HG03159 (cell line): Measurements from ENCODE around the gene PDGFA.
"Not testable (repeated sequence)": the region's sequence is repeated elsewhere in the genome, so short reads cannot be mapped to it uniquely, and the experiment has no call there.

ENCODE experiments used
- ATAC-seq: cut with Tn5 transposase; IDR thresholded peaks from one replicate; pipeline ENCODE4 v1.9.1; 2021; ENCODE audit warnings: mild to moderate bottlenecking, moderate library complexity; ENCODE audit not compliant: unreplicated experiment

Gene PDGFA

DNA sequence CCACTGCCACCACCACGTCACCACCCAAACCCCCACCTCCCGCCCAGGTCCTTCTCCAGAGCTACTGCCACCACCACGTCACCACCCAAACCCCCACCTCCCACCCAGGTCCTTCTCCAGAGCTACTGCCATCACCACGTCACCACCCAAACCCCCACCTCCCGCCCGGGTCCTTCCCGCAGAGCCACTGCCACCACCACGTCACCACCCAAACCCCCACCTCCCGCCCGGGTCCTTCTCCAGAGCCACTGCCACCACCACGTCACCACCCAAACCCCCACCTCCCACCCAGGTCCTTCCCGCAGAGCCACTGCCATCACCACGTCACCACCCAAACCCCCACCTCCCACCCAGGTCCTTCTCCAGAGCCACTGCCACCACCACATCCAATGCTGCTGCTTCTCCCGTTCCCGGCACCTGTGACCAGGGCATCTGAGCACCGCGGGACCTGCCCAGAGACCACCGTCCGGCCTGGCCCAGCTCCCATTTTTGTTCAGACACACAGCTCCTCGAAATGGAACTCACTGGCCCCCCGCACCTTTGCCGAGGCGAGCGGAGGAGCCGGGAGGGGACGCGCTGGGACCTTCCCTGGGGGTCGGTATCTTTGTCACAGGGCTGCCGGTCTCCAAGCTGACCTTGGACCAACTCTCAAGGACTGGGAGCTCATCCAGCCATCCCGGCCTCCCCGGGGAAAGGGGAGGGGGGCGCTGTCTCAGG lies 32.7 kb upstream of the PDGFA start:
- not testable (repeated sequence) for ATAC-seq

DNA sequence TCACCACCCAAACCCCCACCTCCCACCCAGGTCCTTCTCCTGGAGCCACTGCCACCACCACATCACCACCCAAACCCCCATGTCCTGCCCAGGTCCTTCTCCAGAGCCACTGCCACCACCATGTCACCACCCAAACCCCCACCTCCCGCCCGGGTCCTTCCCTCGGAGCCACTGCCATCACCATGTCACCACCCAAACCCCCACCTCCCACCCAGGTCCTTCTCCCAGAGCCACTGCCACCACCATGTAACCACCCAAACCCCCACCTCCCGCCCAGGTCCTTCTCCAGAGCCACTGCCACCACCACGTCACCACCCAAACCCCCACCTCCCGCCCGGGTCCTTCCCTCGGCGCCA lies 31.9 kb upstream of the PDGFA start:
- not testable (repeated sequence) for ATAC-seq

DNA sequence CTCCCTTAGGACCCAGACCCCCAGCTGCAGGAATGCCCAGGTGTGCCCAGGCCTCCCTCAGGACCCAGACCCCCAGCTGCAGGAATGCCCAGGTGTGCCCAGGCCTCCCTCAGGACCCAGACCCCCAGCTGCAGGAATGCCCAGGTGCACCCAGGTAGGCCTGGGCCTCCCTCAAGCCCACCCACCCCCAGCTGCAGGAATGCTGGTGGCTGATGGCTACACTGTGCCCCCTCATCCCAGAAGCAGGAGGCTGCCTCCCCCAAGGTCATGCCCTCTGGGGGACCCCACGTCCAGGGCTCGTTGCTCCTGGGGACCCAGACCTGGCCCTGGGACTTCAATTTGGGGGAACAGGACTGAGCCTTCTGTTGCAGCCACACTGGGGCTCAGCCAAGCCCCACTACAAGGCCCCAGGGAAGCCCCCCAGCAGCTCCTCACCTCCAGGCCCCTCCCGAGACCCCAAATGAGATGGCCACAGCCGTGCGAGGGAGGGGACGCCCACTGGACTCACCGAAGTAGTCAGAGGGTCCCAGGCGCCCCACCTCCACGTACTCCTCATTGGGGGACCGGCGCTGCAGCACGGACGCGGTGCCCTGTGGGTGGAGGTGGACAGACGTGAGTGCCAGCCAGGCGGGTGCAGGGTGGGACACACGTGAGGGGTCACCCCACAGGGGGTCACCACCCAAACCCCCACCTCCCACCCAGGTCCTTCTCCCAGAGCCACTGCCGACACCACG lies 31.4 kb upstream of the PDGFA start:
- no peak for ATAC-seq

DNA sequence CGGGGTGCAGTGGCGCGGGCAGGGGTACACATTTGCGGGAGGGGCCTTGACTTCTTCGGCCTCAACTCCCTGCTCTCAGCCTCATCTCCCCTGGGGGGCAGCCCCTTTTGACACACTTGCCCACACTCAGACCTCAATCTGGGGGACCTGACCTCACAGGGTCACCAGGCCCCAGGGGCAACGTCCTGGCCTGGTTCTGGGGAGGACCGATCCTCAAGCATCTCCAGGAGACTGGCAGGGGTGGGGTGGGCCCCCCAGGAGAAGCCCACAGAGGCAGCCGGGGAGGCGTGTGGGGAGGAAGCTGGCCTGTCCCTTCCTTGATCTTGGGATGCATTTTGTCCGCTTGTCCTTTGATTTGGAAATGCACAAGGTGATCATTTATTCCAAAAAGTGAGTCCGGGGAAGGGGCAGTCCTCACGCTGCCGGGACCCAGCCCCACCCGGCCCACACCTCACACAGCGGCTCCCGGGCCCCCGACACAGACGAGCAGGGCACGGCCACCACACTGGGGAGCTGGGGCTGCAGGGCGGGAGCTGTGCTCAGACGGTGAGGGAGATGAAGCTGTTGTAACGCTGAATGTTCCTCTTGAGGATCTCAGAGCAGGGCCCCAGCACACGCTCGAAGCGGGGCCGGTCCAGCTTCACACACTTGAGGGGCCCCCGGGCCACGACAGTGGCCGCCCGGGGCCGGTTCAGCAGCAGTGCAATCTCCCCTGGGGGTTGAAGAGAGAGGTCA lies 30.4 kb upstream of the PDGFA start:
- no peak for ATAC-seq

DNA sequence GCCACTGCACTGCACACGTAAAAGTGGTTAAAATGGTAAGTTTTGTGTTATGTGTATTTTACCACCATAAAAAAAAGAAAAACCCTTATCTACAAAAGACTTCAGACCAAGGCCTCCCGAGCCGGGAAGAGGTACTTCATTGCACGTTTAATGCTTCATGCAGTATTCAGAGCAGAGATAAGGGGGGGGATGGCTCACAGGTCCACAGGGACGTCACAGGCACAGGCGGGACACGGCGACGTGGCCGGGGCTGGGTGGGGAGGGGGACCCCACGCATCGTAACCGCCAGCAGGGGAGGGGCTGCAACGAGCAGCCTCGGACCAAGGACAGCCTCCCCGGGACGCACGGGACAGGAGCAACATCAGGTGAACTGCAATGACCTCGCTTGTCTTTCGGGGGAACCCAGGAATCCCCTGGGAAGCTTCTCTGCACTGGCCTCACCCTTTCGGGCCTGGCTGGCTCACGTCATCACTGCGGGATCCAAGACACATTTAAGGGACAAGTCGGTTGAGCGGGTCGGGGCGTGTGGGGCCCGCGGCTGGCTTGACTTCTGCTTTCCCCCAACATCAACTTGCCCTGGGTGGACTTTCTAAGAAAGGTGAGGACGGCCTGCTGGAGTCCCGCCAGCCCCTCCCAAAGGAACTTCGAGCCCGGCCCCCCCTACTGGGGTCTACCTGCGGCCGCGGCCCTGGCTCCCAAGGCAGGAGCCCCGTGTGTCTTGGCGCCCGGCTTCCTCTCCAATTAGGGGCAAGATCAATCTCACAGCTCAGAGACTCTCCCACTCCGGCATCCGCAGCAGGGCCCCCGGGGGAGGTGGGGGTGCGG lies 29.6 kb upstream of the PDGFA start:
- no peak for ATAC-seq

DNA sequence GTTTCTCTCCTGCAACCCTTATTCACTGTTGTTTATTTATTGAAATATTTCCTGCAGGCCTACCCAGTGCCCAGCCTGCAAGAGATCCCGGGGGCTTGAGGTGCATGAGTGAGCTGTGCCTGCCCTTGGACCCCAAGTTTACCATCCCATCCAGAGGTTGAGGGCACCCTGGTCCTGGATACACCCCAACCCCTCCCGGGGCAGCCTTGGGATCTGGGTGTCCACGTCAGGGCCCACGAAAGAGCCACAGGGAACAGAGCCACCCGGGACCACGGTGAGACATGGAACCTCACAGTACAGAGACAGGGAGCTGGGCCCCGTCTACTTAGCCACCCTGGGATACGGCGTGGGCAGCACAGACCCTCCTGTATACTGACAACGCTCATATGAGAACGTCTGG lies 28.8 kb upstream of the PDGFA start:
- no peak for ATAC-seq

DNA sequence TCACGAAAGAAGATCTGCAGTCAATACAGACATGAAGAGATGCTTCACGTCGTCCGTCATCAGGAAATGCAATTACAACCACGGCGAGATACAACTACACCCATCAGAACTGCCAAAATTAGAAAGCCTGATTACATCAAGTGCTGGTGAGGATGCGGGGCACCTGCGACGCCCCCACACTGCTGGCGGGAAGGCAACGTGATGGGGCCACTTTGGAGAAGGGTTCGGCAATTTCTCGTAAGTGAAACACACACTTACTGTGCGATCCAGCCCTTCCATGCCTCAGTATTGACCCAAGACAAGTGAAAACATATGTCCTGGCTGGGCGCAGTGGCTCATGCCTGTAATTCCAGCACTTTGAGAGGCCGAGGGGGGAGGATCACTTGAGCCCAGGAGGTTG lies 25.8 kb upstream of the PDGFA start:
- ATAC-seq = no peak

DNA sequence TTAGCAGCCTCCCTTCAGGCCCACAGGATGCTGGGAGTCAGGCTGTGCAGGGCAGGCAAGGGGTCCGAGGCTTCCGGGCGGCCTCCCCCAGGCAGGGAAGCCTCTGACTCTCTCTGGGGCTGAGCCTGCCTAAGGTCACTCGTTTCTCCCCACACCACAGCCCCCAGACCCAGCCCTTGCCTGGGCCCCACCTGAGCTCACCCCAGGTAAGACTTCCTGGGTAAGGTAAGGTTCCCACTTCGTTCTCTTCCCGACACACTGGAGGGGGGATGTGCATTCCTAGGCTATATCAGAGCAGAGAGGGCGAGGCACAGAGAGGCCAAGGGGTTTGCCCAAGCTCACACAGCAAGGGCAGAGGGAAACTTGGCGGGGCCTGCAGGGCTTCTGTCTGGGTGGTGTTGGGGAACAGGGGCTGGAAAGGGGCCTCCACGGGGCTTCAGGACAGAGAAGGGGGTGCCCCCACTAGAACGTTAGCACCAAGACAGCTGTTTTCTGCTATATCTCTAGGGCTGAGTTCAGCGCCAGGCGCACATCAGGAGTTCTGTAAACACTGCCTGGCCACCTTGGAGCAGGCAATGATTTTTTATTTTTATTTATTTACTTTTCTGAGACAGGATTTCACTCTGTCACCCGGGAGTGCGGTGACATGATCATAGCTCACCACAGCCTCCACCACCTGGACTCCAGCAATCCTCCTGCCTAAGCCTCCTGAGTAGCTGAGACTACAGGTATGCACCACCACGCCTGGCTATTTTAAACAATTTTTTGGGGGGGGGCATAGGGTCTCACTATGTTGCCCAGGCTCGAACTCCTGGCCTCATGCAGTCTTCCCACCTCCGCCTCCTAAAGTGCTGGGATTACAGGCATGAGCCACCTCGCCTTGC lies 24.9 kb upstream of the PDGFA start:
- no peak for ATAC-seq

DNA sequence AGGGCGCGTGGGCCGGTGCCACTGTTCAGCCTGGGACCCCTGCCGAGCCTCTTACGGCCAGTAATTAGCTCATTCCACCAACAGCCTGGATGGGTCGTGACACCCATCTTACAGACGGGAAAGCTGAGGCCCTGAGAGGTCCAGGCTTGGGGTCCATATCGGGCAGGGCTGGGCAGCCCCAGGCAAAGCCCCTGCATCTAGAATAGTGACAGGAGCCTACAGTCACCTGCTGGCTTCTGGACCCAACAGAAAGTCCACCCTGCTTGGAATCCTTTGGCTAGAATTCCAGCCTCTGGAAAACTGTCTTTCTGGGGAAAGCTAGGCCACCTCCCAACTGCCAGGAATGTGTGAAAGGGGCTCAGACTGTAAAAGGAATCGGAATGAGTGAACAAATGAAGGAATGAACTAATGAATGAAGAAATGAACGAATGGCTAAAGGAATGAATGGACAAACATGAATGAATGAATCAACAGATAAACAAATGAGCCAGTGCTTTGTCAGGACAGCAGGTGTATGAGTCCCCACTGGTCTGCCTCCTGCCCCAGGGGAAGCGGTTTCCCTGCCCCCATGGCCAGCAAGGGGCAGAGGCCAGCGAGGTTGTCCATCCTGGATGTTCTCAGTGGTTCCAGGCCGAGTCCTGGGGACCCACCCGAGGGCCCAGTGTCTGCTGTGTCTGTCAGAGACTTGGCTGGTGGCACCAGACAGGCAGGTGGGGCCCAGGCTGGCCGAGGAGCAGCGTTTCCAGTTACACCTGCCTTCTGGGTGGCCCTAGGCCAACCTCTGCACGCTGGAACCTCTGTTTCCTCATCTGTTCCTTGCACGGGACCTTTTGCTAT lies 24.1 kb upstream of the PDGFA start:
- ATAC-seq = no peak

DNA sequence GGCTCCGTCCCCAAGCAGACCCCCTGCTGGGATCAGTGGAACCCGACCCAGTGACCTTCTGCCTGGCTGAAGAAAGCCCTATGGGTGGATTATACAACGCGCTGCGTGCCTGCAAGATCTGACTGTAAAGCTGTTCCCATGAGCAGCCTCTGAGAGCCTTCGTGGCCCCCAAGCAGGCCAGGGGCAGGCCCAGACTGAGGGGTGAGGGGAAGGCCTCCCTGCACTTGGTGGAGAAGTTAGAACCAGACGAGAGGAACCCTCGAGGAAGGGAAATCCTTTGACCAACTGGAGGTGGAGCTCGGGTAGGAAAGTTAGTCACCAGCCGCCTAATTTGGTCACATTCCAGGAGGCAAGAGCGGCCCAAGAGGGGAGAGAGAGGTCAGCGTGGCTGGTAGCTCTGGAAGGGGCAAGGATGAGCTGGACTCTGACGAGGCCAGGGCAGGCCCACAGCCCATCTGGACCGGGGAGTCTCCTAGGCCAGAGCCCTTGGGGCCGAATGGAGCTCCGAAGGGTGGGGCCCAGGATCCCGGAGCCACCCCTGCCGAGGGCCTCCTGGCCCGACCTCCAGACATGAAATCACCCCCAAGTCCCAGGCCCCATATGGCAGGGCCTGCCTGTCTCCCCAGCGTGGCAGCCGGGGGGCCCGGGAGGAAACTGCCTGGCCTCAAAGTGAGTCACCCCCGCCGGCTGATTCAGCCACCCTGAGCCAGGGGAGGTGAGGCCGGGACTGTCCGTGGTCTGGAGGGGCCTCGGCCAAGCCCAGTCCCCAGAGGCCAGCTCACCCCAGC lies 23.3 kb upstream of the PDGFA start:
- ATAC-seq = no peak

DNA sequence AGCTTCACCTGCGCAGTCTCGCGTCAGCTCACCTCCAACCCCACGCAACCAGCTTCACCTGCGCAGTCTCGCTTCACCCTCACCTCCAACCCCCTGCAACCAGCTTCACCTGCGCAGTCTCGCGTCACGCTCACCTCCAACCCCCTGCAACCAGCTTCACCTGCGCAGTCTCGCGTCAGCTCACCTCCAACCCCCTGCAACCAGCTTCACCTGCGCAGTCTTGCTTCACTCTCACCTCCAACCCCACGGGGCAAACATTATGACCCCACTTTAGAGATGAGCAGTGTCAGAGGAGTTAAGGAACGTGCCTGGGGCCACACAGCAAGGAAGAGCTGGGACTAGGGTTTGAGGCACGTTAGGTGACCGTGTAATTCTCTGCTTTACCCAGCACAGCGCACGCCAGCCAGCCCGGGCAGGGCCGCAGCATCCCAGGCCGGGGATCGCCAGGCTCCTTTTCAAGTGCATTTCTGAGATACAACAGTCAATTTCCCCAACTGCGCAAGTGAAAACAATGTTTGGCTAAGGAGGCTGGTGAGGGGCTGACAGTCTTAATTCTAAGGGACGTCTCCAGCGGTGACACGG lies 22.6 kb upstream of the PDGFA start:
- ATAC-seq = no peak

DNA sequence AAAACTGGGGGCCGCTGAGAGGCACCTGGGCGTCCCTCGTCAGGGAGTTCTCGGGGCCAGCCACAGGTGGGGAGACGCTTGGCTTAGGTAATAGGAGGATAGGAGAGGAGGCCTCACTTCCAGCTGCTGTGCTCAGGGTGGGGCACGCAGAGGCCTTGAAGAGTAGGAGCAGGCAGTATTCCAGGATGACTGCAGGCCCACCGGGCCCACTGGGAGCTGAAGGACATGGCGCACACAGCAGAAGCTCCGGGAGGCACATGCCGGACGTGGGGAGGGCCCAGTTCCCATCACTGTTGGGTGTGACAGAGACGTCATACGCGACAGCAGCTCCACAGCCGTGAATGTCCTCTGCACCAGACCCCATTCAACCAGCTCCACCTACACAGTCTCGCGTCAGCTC lies 22.0 kb upstream of the PDGFA start:
- no peak for ATAC-seq

DNA sequence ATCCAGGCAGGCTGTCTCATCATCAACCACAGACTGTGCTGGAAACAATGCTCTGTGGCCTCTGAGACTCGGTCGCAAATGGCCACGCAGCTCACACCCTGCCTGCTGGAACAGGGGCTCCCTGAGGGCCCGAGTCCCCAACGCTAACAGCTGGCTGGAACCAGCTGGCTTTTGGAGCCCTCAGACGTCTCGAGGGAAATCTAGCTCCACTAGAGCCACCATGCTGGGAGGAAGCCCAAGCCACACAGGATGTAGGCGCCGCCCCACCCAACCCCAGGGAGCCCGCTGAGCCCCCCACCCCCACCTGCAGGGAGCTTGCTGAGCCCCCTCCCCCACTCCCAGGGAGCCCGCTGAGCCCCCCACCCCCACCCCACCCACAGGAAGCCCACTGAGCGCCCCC lies 21.4 kb upstream of the PDGFA start:
- no peak for ATAC-seq

DNA sequence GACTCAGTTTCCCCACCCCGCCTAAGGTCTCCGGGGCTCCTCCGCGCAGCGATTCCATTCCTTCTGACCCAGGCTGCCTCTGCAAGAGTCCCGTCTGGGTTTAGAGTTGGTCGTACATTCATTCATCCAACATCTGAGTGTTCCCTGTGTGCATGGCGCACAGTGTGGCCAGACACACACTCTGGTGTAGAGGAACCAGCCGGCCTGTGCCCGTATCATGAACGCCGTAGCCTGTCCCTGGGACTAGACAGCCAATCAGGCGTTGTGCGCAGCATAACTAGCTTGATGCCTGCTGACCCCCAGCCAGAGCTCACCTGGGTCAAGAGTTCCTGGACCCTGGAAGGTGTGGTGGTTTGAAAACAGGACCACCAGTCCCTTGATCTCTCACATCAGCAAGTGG lies 20.9 kb upstream of the PDGFA start:
- ATAC-seq = no peak

DNA sequence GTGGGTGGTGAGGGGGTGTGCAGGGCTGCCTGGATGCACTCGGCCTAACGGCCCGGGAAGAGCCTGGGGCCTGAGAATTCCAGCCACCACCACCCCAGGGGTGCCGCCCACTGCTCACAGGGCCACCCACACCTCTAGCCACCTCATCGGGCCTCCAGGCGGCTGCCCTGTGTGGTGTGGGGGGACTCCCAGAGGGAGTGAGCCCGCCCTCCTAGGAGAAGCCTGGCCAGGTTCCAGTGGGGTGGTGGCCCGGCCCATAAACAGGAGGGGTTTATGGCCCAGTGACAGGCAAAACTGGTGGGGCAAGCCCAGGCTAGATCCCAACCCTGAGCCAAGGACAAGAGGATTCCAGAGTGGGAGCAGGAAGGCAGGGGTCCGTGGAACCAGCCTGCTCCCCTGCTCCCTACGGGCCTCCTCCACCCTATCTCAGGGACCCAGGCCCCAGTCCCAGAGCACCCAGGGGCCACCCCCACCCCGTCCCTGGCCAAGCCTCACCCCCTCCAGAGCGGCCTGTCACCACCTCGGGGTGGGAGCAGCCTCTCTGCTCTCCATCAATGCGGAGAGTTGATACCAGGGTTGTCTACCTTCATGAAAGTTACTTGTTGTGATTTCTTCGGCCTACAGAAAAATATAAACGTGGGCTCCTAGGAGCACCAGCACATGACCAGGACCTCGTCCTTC lies 20.2 kb upstream of the PDGFA start:
- no peak for ATAC-seq

DNA sequence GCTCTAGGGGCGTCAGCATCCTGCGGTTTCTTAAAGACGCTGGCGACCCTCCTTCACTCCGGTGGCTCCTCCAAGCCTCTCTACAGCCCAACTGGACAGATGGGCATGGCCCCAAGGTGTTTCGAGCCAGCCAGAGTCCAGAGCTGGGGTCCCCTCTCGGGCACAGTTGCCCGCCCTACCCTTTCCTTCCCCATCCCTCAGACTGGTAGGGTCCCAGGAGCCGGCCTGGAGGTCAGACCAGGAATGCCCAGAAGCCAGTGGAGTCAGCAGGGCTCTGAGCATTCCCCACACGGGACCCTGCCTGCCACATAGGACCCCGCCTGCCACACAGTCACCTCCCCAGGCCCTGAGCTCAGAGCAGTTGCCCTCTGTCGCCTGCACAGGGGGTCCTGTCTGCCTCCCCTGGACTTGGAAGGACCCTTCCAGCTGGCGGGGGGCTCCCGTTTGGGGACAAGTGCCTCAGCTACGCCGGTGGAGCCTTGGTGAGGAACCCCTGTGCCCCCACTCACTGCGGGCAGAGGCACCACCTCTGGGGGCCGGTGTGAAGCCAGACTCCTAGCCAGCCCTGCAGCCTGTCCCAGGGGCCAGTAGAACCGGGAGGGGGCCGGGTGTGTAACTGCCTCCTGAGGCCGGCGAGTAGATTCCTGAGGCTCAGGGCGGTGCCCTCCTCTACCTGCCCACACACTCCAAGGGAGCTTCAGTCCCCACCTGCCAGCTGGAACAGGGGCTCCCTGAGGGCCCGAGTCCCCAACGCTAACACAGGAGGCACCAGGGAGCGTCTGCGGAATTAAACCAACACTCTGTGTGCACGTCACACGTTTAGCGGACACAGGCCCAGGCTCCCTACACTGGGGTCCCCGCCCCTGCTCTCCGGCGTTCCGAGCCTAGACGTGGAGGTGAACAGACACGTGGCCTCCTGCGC lies 19.4 kb upstream of the PDGFA start:
- ATAC-seq = no peak
